ENCODE data around the gene TIMP2.

Gene TIMP2

GRCh38 chr17:78836420-78837021 lies 88.7 kb downstream of the TIMP2 start:
- no peak for TF ChIP-seq CTCF (conservative IDR thresholded peaks at IDR 0.05; ENCODE audit: low read depth, low read length)
- H3K4me3 ChIP-seq (ENCODE audit: low read length), result no peak overlapping the region
- no peak for DNase-seq (ENCODE audit: low read depth)

DNA sequence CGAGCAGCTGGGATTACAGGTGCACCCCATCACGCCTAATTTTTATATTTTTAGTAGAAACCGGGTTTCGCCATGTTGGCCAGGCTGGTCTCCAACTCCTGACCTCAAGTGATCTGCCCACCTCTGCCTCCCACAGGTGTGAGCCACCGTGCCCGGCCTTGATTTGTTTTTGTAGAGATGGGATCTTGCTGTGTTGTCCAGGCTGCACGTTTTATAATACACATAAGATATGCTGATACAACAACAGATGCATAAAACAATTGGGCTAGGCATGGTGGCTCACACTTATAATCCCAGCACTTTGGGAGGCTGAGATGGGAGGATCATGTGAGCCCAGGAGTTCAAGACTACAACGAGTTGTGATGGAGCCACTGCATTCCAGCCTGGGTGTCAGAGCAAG lies 90.6 kb downstream of the TIMP2 start:
- no peak for DNase-seq (ENCODE audit: low read depth)
- TF ChIP-seq CTCF (conservative IDR thresholded peaks at IDR 0.05; ENCODE audit: low read depth, low read length), result no peak
- H3K4me3 ChIP-seq (ENCODE audit: low read length), result no peak overlapping the region

- TF ChIP-seq CTCF (conservative IDR thresholded peaks at IDR 0.05; ENCODE audit: low read depth, low read length), result no peak
- DNase-seq (ENCODE audit: low read depth), result no peak
- H3K4me3 ChIP-seq (ENCODE audit: low read length), result no peak overlapping the region
Observed at GRCh38 chr17:78832541-78832810, 92.7 kb downstream of the TIMP2 start.

GRCh38 chr17:78831688-78832540 lies 93.3 kb downstream of the TIMP2 start:
- H3K4me3 ChIP-seq (ENCODE audit: low read length), result no peak overlapping the region
- no peak for TF ChIP-seq CTCF (conservative IDR thresholded peaks at IDR 0.05; ENCODE audit: low read depth, low read length)
- no peak for DNase-seq (ENCODE audit: low read depth)

- H3K4me3 ChIP-seq (ENCODE audit: low read length), result no peak overlapping the region
- DNase-seq (ENCODE audit: low read depth), result no peak
- TF ChIP-seq CTCF (conservative IDR thresholded peaks at IDR 0.05; ENCODE audit: low read depth, low read length), result no peak
Observed at GRCh38 chr17:78829477-78829876, 95.7 kb downstream of the TIMP2 start.

- H3K4me3 ChIP-seq (ENCODE audit: low read length), result no peak overlapping the region
- peak; percentile 52 for TF ChIP-seq CTCF (conservative IDR thresholded peaks at IDR 0.05; ENCODE audit: low read depth, low read length)
- DNase-seq (ENCODE audit: low read depth), result no peak
Observed at GRCh38 chr17:78828470-78829185, 96.6 kb downstream of the TIMP2 start.

Data from retinal pigment epithelial cell (primary cell).